ENCODE data around the gene PTPRM. TPM values are rescaled to one million over a fixed set of nuclear protein-coding genes. Genes with fewer than 3 reads are reported as not detected.

Gene PTPRM
- total RNA-seq, 1 experiment from 2014 or later, result 11.1 TPM

DNA sequence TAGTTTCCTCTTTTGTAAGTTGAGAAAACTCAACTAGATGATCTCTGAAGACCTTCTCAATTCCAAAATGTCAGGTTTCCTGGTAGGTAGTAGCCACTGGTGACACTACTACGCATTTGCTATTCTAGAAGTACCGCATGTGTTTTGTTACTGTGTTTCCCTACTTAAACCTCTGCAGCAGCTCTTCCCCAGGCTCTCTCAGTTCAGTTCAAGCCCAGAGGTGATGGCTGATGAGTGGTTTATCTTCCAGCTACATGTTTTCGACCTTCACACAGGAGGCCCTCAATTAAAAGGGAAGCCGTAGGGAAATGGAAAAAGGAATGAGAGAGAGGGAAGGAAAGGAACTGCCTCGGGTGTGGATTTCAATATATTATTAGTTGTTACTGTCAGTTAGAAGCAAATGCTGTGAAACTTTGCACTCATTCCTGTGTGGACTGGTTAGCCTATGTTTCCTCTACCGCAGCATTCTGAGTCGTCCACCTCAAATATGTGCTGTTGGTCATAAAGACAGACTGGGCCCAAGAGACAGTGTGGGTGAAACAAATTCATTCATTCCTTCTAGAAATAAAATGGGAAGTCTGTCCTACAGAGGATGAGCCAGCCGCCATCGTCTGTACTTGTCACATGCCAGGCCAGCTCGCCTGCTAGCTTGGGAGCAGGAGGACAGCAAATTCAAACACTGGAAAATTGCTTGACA, 586.9 kb downstream of the PTPRM start:
- POLR2A ChIA-PET, result no interaction called here
- no peak overlapping the region for H3K27ac Mint-ChIP-seq
- no peaks in the 10 kb centered on the region for H3K27me3 Mint-ChIP-seq (ENCODE audit: low read depth)
- no peak for TF ChIP-seq ZNF121 (CRISPR knock-in tag; IDR thresholded peaks at IDR 0.05)
- TF ChIP-seq, protein P1, sequence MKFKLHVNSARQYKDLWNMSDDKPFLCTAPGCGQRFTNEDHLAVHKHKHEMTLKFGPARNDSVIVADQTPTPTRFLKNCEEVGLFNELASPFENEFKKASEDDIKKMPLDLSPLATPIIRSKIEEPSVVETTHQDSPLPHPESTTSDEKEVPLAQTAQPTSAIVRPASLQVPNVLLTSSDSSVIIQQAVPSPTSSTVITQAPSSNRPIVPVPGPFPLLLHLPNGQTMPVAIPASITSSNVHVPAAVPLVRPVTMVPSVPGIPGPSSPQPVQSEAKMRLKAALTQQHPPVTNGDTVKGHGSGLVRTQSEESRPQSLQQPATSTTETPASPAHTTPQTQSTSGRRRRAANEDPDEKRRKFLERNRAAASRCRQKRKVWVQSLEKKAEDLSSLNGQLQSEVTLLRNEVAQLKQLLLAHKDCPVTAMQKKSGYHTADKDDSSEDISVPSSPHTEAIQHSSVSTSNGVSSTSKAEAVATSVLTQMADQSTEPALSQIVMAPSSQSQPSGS (CRISPR knock-in tag; IDR thresholded peaks at IDR 0.05; ENCODE audit: borderline replicate concordance, low read depth), result no peak
- TF ChIP-seq, protein P2, sequence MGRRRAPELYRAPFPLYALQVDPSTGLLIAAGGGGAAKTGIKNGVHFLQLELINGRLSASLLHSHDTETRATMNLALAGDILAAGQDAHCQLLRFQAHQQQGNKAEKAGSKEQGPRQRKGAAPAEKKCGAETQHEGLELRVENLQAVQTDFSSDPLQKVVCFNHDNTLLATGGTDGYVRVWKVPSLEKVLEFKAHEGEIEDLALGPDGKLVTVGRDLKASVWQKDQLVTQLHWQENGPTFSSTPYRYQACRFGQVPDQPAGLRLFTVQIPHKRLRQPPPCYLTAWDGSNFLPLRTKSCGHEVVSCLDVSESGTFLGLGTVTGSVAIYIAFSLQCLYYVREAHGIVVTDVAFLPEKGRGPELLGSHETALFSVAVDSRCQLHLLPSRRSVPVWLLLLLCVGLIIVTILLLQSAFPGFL (CRISPR knock-in tag; IDR thresholded peaks at IDR 0.05; ENCODE audit: borderline replicate concordance), result no peak
- TF ChIP-seq CBFB (CRISPR knock-in tag; IDR thresholded peaks at IDR 0.05; ENCODE audit: low read depth), result no peak
- TF ChIP-seq, protein P3, sequence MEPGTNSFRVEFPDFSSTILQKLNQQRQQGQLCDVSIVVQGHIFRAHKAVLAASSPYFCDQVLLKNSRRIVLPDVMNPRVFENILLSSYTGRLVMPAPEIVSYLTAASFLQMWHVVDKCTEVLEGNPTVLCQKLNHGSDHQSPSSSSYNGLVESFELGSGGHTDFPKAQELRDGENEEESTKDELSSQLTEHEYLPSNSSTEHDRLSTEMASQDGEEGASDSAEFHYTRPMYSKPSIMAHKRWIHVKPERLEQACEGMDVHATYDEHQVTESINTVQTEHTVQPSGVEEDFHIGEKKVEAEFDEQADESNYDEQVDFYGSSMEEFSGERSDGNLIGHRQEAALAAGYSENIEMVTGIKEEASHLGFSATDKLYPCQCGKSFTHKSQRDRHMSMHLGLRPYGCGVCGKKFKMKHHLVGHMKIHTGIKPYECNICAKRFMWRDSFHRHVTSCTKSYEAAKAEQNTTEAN (CRISPR knock-in tag; IDR thresholded peaks at IDR 0.05), result no peak
- no peak for TF ChIP-seq GRHL2 (CRISPR knock-in tag; IDR thresholded peaks at IDR 0.05; ENCODE audit: insufficient replicate concordance, severe bottlenecking)
- TF ChIP-seq, protein P4, sequence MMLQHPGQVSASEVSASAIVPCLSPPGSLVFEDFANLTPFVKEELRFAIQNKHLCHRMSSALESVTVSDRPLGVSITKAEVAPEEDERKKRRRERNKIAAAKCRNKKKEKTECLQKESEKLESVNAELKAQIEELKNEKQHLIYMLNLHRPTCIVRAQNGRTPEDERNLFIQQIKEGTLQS (CRISPR knock-in tag; conservative IDR thresholded peaks at IDR 0.05), result no peak
- H3K36me3 Mint-ChIP-seq, result peaks cover 2% of the 10 kb centered on the region; the same call in 1 of the 2 replicates
- ATAC-seq, result no peak
- peaks cover 9% of the 10 kb centered on the region for H3K9me3 Mint-ChIP-seq
- no peaks in the 10 kb centered on the region for H3K4me1 Mint-ChIP-seq
- CTCF ChIA-PET, result no interaction called here
- no peak overlapping the region for H3K4me3 Mint-ChIP-seq
- DNase-seq (ENCODE audit: low spot score), result no peak

DNA sequence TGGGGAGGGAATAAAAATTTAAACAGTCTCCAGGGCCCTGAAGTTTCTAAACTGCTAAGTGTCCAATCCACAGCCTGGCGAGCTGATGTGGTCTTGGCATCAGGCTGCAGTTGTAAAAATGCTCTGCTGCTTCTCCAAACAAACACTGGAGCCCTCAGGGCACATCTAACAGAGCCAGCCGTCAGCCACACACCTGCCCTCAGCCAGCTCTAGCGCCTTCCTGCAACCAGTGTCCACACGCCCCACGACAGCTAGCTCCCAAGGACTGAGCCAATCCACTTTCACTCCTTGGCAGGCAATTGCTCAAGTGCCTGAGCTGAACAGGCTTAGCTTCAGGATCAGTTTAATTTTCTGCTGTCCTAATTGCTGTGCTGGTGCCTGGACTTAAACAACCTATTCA, 595.7 kb downstream of the PTPRM start:
- Mint-ChIP-seq H3K4me1 (peaks cover 7% of the 10 kb centered on the region; the same call in 1 of the 2 replicates), H3K4me3 (no peak overlapping the region), H3K36me3 (peaks cover 2% of the 10 kb centered on the region; the same call in 1 of the 2 replicates), H3K27me3 (ENCODE audit: low read depth) (no peaks in the 10 kb centered on the region), H3K27ac (no peak overlapping the region), H3K9me3 (peaks cover 13% of the 10 kb centered on the region)
- POLR2A ChIA-PET, result interaction anchor here (0.5 kb wide), 1 partner anchor 57 kb away, joined by 3 read pairs; no protein-coding TSS in a partner anchor
- CTCF ChIA-PET, result no interaction called here
- ATAC-seq (peak; percentile 63), DNase-seq (ENCODE audit: low spot score) (no peak)
- TF ChIP-seq, protein P5, sequence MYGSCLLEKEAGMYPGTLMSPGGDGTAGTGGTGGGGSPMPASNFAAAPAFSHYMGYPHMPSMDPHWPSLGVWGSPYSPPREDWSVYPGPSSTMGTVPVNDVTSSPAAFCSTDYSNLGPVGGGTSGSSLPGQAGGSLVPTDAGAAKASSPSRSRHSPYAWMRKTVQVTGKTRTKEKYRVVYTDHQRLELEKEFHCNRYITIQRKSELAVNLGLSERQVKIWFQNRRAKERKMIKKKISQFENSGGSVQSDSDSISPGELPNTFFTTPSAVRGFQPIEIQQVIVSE (CRISPR knock-in tag; IDR thresholded peaks at IDR 0.05; ENCODE audit: borderline replicate concordance), result no peak

DNA sequence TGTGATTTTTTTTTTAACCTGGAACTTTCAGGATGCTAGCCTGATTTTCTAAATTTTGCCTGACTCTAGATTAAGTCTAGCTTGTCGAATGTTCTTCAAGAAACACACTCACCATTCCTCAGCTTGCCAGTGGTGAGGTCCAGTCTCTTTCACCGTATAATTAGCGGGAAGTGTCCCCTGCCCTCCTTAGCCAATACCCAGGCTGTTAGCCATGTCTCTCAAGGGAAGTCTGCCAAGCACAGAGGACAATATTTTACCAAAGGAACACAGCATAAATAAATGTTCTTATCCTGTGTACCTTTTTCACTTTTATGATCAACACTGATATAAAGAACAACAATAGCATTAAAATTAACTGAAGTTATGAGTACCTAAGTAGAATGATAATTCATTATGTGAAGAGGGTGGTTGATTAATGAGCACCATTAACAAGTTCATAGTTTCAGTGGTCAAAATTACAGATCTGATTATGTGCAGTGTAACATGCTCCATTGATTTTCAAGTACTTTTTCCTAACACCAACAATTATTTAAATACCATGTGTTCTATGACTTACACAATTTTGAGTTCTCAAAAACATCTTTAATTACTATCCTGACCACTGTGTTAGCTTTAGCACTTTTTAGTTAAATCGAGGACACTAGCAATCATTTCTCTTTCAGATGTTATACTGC, 596.3 kb downstream of the PTPRM start:
- ChIA-PET CTCF (no interaction called here), POLR2A (no interaction called here)
- Mint-ChIP-seq H3K4me3 (no peak overlapping the region), H3K4me1 (peaks cover 7% of the 10 kb centered on the region; the same call in 1 of the 2 replicates), H3K36me3 (no peaks in the 10 kb centered on the region), H3K27me3 (ENCODE audit: low read depth) (no peaks in the 10 kb centered on the region), H3K27ac (no peak overlapping the region), H3K9me3 (peaks cover 7% of the 10 kb centered on the region; the same call in 1 of the 2 replicates)
- ATAC-seq (no peak), DNase-seq (ENCODE audit: low spot score) (no peak)
- TF ChIP-seq, protein P6, sequence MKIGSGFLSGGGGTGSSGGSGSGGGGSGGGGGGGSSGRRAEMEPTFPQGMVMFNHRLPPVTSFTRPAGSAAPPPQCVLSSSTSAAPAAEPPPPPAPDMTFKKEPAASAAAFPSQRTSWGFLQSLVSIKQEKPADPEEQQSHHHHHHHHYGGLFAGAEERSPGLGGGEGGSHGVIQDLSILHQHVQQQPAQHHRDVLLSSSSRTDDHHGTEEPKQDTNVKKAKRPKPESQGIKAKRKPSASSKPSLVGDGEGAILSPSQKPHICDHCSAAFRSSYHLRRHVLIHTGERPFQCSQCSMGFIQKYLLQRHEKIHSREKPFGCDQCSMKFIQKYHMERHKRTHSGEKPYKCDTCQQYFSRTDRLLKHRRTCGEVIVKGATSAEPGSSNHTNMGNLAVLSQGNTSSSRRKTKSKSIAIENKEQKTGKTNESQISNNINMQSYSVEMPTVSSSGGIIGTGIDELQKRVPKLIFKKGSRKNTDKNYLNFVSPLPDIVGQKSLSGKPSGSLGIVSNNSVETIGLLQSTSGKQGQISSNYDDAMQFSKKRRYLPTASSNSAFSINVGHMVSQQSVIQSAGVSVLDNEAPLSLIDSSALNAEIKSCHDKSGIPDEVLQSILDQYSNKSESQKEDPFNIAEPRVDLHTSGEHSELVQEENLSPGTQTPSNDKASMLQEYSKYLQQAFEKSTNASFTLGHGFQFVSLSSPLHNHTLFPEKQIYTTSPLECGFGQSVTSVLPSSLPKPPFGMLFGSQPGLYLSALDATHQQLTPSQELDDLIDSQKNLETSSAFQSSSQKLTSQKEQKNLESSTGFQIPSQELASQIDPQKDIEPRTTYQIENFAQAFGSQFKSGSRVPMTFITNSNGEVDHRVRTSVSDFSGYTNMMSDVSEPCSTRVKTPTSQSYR (CRISPR knock-in tag; IDR thresholded peaks at IDR 0.05), result no peak
- TF ChIP-seq, protein P3 (CRISPR knock-in tag; IDR thresholded peaks at IDR 0.05), result no peak
- TF ChIP-seq, protein P7, sequence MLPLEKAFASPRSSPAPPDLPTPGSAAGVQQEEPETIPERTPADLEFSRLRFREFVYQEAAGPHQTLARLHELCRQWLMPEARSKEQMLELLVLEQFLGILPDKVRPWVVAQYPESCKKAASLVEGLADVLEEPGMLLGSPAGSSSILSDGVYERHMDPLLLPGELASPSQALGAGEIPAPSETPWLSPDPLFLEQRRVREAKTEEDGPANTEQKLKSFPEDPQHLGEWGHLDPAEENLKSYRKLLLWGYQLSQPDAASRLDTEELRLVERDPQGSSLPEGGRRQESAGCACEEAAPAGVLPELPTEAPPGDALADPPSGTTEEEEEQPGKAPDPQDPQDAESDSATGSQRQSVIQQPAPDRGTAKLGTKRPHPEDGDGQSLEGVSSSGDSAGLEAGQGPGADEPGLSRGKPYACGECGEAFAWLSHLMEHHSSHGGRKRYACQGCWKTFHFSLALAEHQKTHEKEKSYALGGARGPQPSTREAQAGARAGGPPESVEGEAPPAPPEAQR (CRISPR knock-in tag; IDR thresholded peaks at IDR 0.05), result no peak
- TF ChIP-seq, protein P8, sequence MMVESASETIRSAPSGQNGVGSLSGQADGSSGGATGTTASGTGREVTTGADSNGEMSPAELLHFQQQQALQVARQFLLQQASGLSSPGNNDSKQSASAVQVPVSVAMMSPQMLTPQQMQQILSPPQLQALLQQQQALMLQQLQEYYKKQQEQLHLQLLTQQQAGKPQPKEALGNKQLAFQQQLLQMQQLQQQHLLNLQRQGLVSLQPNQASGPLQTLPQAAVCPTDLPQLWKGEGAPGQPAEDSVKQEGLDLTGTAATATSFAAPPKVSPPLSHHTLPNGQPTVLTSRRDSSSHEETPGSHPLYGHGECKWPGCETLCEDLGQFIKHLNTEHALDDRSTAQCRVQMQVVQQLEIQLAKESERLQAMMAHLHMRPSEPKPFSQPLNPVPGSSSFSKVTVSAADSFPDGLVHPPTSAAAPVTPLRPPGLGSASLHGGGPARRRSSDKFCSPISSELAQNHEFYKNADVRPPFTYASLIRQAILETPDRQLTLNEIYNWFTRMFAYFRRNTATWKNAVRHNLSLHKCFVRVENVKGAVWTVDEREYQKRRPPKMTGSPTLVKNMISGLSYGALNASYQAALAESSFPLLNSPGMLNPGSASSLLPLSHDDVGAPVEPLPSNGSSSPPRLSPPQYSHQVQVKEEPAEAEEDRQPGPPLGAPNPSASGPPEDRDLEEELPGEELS (CRISPR knock-in tag; IDR thresholded peaks at IDR 0.05), result no peak
- no peak for TF ChIP-seq NFATC4 (CRISPR knock-in tag; IDR thresholded peaks at IDR 0.05)
- TF ChIP-seq NFE2L1 (CRISPR knock-in tag; IDR thresholded peaks at IDR 0.05), result no peak
- no peak for TF ChIP-seq SMAD4 (CRISPR knock-in tag; IDR thresholded peaks at IDR 0.05)
- TF ChIP-seq CREB1 (CRISPR knock-in tag; IDR thresholded peaks at IDR 0.05), result no peak
- no peak for TF ChIP-seq FOXJ3 (CRISPR knock-in tag; IDR thresholded peaks at IDR 0.05; ENCODE audit: borderline replicate concordance)
